Pancreas (tissue), 10 donors: Measurements from ENCODE around the gene CDH4. TPM values are rescaled to one million over a fixed set of nuclear protein-coding genes. Genes with fewer than 3 reads are reported as not detected.

Experiments
- ATAC-seq, 4 donors: fragments of 200-7000 bp; cut with Tn5 transposase; one replicate each; pipeline versions ENCODE4 v1.8.0 to v1.9.1; 2020; ENCODE audit warnings: mild to moderate bottlenecking in 4 of 4, moderate library complexity in 4 of 4
- DNase-seq, 6 donors: peaks; one replicate each; pipeline ENCODE4 v3.0.0-alpha.2; 2020
- FAIRE-seq: peaks from 2 replicates; lab custom pipeline; 2012; peaks lifted over from hg19 to GRCh38; lab: Jason Lieb, UNC
- H3K27ac ChIP-seq, 4 donors: fragments of 200-600 bp; sonication (generic); 1 replicate in 3 of 4; 2 replicates in 1 of 4; pipeline versions ENCODE4 v1.5.0 to v1.8.0; 2020
- H3K27me3 ChIP-seq, 4 donors: fragments of 200-600 bp; one replicate each; pipeline ENCODE4 v1.8.0; 2021
- H3K36me3 ChIP-seq, 3 donors: fragments of 200-600 bp; sonication (generic) in 1 of 3; one replicate each; pipeline versions ENCODE4 v1.5.0 to v1.8.0; 2020 to 2021
- H3K4me1 ChIP-seq, 3 donors: fragments of 200-600 bp; one replicate each; pipeline ENCODE4 v1.8.0; 2021
- H3K4me3 ChIP-seq, 4 donors: fragments of 200-600 bp; sonication (generic) in 2 of 4; one replicate each; pipeline versions ENCODE4 v1.5.0 to v1.8.0; 2020 to 2021
- H3K9me3 ChIP-seq, 4 donors: fragments of 200-600 bp; one replicate each; pipeline ENCODE4 v1.8.0; 2021
- WGBS, 2 donors: extraction: QIAGEN DNeasy Blood & Tissue Kit; methylation state at CpG; one replicate each; pipeline ENCODE4 v1.1.7; 2013; 5-methylcytosine and 5-hydroxymethylcytosine counted together
- intact Hi-C, 3 donors: fragments of 100-400 bp; cut with DNase I; formaldehyde crosslinking; loops; one replicate each; pipeline versions ENCODE4 v1.11.1 to v1.14.2; 2022
- polyA plus RNA-seq, 2 donors: library from polyadenylated mRNA; stranded (reverse); fragments of 200-250 nt; gene quantifications; one replicate each; pipeline ENCODE4 v1.2.3, GENCODE V29; 2013
- total RNA-seq, 6 donors: library from RNA; stranded (reverse); fragmentation: NEBNext Ultra II Directional in 4 of 6; extraction: Animal tissue kit (Norgen Biotek cat#: 25700) in 4 of 6; gene quantifications; one replicate each; pipeline versions ENCODE4 v1.2.1 to v1.2.4, GENCODE V29; 2021 to 2023
- TF ChIP-seq, protein P1 (sequence below), 4 donors: fragments of 200-600 bp; sonication (generic) in 3 of 4; IDR thresholded peaks; one replicate each; pipeline versions ENCODE4 v1.5.0 to v1.8.0; 2021; ENCODE audit warnings: antibody characterized with exemption in 4 of 4
- donor health status: healthy with polysubstance abuse.
- donor health status: DM: no; HTN: no; CAD: no; lungs with moderate emphysema.
- donor health status: DM: no; HTN: no; CAD: no.
- donor health status: control.
- donor health status: control.
- donor health status: Bipolar disorder and iron deficiency.
- donor health status: DM: yes; HTN: yes; CAD: no.
- donor health status: DM: no; HTN: no; CAD: no.
- donor health status: DM: no; HTN: no; CAD: no.
- donor health status: DM: yes; HTN: yes; CAD: no.

Gene CDH4
- total and polyA plus RNA-seq, 8 donors, result 0.04 to 1.4 (median 0.27) TPM

DNA sequence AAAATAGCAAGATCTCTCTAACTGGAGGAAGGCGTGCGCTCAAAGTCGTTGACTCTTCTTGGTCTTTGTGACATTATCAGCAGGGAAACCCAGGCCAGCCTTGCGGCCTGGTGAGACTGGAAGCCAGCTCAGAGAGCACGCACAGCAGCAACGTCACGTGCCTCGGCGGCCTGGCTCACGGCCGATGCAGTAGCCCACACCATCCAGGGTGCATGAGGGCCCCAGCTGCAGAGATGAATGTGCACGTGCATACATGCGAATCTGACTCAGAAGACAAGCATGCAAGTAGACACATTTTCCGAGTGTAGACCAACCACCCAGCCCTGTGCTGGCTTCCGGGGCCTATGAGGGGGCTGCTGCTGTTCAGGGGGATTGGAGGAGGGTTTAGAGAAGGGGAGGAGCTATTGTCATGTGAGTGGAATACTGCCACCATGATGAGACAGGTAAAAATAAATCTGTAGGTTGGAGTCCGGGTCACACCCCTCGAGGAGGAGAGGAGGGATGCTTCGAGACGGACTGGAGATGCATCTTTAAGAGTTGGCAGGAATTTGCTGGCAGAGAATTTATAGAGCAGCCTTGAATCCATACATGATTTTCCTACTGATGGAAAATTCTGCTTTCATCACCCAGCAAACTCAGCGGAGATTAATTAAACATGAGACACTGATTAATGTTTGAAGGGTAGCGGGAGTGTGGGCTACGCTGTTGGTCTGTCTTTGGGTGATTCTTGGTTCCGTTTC lies 388.2 kb downstream of the CDH4 start:
- H3K4me1 ChIP-seq, result no peaks in the 10 kb centered on the region
- H3K27me3 ChIP-seq, result no peaks in the 10 kb centered on the region
- ATAC-seq (no peak), DNase-seq (no peak), FAIRE-seq (no peak)
- no peaks in the 10 kb centered on the region for H3K36me3 ChIP-seq
- 56 to 72% methylated on average over 23 of the region's 23 CpGs for WGBS, 2 donors
- intact Hi-C loops, result no loop called here
- no peak overlapping the region for H3K27ac ChIP-seq
- no peaks in the 10 kb centered on the region for H3K9me3 ChIP-seq
- no peak overlapping the region for H3K4me3 ChIP-seq
- TF ChIP-seq, protein P1, sequence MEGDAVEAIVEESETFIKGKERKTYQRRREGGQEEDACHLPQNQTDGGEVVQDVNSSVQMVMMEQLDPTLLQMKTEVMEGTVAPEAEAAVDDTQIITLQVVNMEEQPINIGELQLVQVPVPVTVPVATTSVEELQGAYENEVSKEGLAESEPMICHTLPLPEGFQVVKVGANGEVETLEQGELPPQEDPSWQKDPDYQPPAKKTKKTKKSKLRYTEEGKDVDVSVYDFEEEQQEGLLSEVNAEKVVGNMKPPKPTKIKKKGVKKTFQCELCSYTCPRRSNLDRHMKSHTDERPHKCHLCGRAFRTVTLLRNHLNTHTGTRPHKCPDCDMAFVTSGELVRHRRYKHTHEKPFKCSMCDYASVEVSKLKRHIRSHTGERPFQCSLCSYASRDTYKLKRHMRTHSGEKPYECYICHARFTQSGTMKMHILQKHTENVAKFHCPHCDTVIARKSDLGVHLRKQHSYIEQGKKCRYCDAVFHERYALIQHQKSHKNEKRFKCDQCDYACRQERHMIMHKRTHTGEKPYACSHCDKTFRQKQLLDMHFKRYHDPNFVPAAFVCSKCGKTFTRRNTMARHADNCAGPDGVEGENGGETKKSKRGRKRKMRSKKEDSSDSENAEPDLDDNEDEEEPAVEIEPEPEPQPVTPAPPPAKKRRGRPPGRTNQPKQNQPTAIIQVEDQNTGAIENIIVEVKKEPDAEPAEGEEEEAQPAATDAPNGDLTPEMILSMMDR (IDR thresholded peaks at IDR 0.05), result no peak

- no peak for FAIRE-seq
- Histone ChIP-seq H3K4me3 (no peak overlapping the region), H3K9me3 (no peaks in the 10 kb centered on the region), H3K36me3 (no peaks in the 10 kb centered on the region), H3K27me3 (no peaks in the 10 kb centered on the region), H3K27ac (no peak overlapping the region), H3K4me1 (no peaks in the 10 kb centered on the region)
- WGBS, 2 donors, result 59 to 61% methylated on average over 11 of the region's 11 CpGs
- intact Hi-C loops, result no loop called here
- ATAC-seq, result no peak
- TF ChIP-seq, protein P1 (IDR thresholded peaks at IDR 0.05), result no peak
- DNase-seq, result no peak
These were observed 388.8 kb downstream of the CDH4 start for GRCh38 chr20:61640871-61641245.

DNA sequence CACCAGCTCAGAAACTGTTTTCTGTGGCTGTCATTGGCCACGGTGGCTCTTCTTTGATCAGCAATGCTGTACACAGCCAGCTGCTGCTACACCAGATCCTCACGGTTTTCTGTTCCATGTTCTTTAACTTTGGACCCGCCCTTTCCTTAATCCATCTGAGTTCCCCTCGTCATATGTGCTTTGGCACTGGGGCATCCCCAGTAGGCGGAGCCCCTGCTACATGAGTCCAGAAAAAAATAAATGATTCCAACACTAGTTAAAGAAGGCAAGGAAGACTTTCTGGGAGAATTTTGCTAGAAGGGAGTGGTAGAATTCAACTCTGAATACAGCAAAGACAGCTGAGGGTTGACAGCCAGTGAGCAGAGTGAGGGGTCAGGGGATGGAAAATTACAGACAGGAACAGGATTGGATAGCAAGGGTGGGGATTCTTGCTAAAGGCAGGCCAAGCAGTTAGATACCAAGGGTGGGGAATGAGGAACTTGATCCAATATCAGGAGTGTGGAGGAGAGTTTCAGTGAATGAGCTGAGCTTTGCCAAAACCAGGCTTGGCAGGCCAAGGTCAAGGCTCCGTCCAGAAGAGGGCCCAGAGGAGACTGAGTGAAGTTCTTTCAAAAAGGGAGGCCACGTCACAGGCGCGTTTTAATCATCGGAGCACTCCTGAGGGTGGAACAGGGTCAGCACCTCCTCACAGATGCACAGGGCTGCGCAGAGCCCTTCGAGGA lies 391.8 kb downstream of the CDH4 start:
- intact Hi-C loops, result no loop called here
- 61 to 72% methylated on average over 12 of the region's 12 CpGs for WGBS, 2 donors
- Histone ChIP-seq H3K4me1 (no peaks in the 10 kb centered on the region), H3K27ac (no peak overlapping the region), H3K4me3 (no peak overlapping the region), H3K27me3 (no peaks in the 10 kb centered on the region), H3K36me3 (no peaks in the 10 kb centered on the region), H3K9me3 (no peaks in the 10 kb centered on the region)
- no peak for FAIRE-seq
- DNase-seq, result no peak
- ATAC-seq, result no peak
- TF ChIP-seq, protein P1 (IDR thresholded peaks at IDR 0.05), result no peak

DNA sequence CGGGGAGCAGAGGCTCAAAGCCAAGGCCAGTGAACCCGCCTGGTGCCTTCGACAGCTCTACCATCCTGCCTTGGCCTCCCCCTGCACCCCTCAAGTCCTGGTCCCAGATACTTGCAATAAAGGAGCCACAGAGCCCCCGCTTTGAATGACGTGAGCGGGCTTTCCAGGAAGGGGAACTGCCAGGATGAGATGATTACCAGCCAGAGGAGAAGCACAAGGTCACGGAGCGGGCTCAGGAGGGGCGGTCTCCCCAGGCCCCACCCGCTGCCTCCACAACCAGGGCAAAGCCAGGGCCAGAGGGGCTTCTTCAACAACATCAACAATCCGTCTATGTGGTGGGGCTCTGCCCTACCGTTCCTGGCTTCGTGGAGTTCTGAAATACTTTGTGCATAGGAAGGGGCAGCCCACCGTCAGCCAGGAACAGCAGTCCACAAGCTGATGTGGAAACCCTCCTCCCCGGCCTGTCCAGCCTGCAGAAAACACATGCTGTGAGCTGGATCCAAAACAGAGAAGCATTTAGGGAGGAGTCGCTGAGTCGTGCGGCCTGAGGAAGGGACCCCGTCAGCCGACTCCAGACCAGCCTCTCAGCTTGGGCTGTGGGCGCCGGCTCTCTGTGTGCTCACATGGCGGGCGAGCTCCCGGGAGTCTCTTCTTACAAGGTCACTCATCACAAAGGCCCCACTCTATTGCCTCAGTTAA lies 392.5 kb downstream of the CDH4 start:
- FAIRE-seq (no peak), DNase-seq (no peak), ATAC-seq (no peak)
- intact Hi-C loops, result no loop called here
- 52 to 56% methylated on average over 25 of the region's 25 CpGs for WGBS, 2 donors
- no peaks in the 10 kb centered on the region for H3K36me3 ChIP-seq
- no peak overlapping the region for H3K4me3 ChIP-seq
- TF ChIP-seq, protein P1 (IDR thresholded peaks at IDR 0.05), result no peak
- H3K4me1 ChIP-seq, result no peaks in the 10 kb centered on the region
- no peaks in the 10 kb centered on the region for H3K27me3 ChIP-seq
- no peaks in the 10 kb centered on the region for H3K9me3 ChIP-seq
- H3K27ac ChIP-seq, result no peak overlapping the region
